Measurements from ENCODE around the gene PRKCB.

DNA sequence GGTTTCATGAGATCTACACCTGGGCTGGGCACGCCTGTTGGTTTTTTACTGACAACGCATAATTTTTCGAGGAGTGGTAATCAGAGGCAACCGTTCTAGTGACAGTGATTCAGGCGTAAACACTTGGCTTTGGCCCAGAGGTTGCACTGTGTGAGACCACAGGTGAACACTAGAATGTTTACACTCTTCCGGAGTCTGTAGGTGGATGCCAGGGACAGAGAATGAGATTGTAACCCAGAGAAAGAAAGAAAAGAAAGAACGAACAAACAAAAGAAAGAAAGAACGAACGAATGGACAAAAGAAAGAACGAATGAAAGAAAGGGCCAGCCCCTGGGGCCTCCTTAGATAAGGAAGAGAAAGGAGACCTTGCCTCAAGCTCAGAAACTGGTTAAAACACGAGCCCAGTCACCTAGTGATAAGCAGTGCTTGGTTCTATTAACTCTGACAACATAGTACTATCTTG is 113.2 kb downstream of the PRKCB start:
- no peak for TF ChIP-seq CTCF (IDR thresholded peaks at IDR 0.05)
- no peak for TF ChIP-seq EP300 (IDR thresholded peaks at IDR 0.05)
- TF ChIP-seq POLR2A (IDR thresholded peaks at IDR 0.05), result no peak

All from gastroesophageal sphincter (tissue), 3 donors.